Psoas muscle (tissue), 8 donors: ENCODE measurements around the gene INSYN2A. TPM values are rescaled to one million over a fixed set of nuclear protein-coding genes. Genes with fewer than 3 reads are reported as not detected.

Experiments used
- ATAC-seq, 4 donors: fragments of 200-7000 bp; cut with Tn5 transposase; one replicate each; pipeline ENCODE4 v1.9.1; 2020; ENCODE audit warnings: moderate library complexity in 3 of 4, mild to moderate bottlenecking in 2 of 4
- DNase-seq, 2 donors: peaks; one replicate each; pipeline ENCODE4 v3.0.0-alpha.2; 2020
- H3K27ac ChIP-seq: fragments of 200-600 bp; one replicate; pipeline ENCODE4 v1.8.0; 2022
- H3K27me3 ChIP-seq, 3 donors: fragments of 200-600 bp in 1 of 3; one replicate each; pipeline versions ENCODE4 v1.6.1 to v1.8.0; 2013 to 2022; ENCODE audit warnings: low read length in 2 of 3, mild to moderate bottlenecking in 2 of 3, moderate library complexity in 1 of 3; ENCODE audit not compliant: insufficient read depth in 3 of 3
- H3K36me3 ChIP-seq, 2 donors: fragments of 200-600 bp in 1 of 2; one replicate each; pipeline versions ENCODE4 v1.6.1 to v1.8.0; 2013 to 2022; ENCODE audit warnings: low read depth in 1 of 2, mild to moderate bottlenecking in 1 of 2, moderate library complexity in 1 of 2; ENCODE audit not compliant: insufficient read depth in 1 of 2
- H3K4me1 ChIP-seq: fragments of 200-600 bp; one replicate; pipeline ENCODE4 v1.8.0; 2022
- H3K4me3 ChIP-seq: fragments of 200-600 bp; one replicate; pipeline ENCODE4 v1.8.0; 2022; ENCODE audit warnings: mild to moderate bottlenecking
- H3K9me3 ChIP-seq: fragments of 200-600 bp; one replicate; pipeline ENCODE4 v1.8.0; 2022
- WGBS, 3 donors: extraction: QIAGEN DNeasy Blood & Tissue Kit; methylation state at CpG; one replicate each; pipeline versions ENCODE4 v1.1.6 to v1.1.7; 2013; 5-methylcytosine and 5-hydroxymethylcytosine counted together
- intact Hi-C, 2 donors: fragments of 100-400 bp; cut with DNase I; formaldehyde crosslinking; loops; one replicate each; pipeline versions ENCODE4 v1.11.0 to v1.14.2; 2022
- polyA plus RNA-seq, 3 donors: library from polyadenylated mRNA; stranded (reverse); fragments of 200-250 nt; gene quantifications; one replicate each; pipeline ENCODE4 v1.2.3, GENCODE V29; 2013
- total RNA-seq, 4 donors: library from RNA; stranded (reverse); fragmentation: NEBNext Ultra II Directional in 2 of 4; extraction: Animal tissue kit (Norgen Biotek cat#: 25700) in 2 of 4; gene quantifications; one replicate each; pipeline versions ENCODE4 v1.2.1 to v1.2.4, GENCODE V29; 2021 to 2023
- TF ChIP-seq, protein P1 (sequence below): fragments of 200-600 bp; IDR thresholded peaks from one replicate; pipeline ENCODE4 v1.8.0; 2022; ENCODE audit warnings: antibody characterized with exemption
- donor health status: healthy with polysubstance abuse.
- donor health status: DM: no; HTN: no; CAD: no; lungs with moderate emphysema.
- donor health status: Bipolar disorder and iron deficiency.
- donor health status: healthy.
- donor health status: DM: yes; HTN: yes; CAD: no.
- donor health status: DM: no; HTN: no; CAD: no.
- donor health status: DM: no; HTN: no; CAD: no.
- donor health status: DM: yes; HTN: yes; CAD: no.

INSYN2A gene
- total and polyA plus RNA-seq, 7 donors: 0.01 to 0.19 (median 0.10) TPM; not detected in 2

DNA sequence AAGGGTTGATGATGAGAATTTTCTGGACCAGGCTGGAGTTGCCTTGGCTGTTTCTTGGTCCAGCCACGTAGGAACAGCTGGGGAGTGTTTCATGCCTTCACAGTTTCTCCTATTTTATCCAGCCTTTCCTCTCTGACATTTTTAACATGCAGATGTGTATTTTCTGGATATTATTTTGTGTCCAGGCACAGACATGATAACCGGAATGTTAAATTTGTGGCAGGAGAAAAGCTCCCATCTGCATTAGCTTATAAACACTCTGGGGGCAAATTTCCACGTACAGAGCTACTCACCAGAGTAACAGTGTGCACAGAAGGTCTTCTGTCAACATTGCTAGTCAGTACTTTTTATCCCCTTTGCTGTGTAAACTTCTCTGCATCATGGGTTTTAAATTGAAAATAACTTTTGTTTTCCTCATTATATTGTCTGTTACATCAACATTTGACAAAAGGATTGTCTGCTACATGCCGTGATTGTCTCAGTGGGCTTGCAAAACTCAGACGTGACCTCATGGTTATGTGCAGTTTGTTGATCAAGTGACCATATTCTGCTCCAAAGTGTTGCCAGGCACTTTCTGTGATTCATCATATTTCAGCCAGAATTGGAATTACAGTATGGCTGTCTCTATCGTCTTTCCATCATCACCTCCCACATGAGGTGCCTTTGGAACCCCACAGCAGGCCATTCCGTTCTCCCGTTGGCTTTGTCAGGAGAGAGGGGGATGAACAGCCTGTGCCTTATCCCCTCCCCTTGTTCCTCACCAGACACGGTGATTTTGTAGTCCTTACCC, 41.4 kb downstream of the INSYN2A start:
- 47 to 69% (median 50%) methylated on average over 9 of the region's 9 CpGs for WGBS, 3 donors
- Histone ChIP-seq H3K4me3 (no peak overlapping the region), H3K4me1 (no peaks in the 10 kb centered on the region), H3K27me3 (no peaks in the 10 kb centered on the region), H3K9me3 (no peaks in the 10 kb centered on the region), H3K36me3 (no peaks in the 10 kb centered on the region), H3K27ac (no peak overlapping the region)
- TF ChIP-seq, protein P1, sequence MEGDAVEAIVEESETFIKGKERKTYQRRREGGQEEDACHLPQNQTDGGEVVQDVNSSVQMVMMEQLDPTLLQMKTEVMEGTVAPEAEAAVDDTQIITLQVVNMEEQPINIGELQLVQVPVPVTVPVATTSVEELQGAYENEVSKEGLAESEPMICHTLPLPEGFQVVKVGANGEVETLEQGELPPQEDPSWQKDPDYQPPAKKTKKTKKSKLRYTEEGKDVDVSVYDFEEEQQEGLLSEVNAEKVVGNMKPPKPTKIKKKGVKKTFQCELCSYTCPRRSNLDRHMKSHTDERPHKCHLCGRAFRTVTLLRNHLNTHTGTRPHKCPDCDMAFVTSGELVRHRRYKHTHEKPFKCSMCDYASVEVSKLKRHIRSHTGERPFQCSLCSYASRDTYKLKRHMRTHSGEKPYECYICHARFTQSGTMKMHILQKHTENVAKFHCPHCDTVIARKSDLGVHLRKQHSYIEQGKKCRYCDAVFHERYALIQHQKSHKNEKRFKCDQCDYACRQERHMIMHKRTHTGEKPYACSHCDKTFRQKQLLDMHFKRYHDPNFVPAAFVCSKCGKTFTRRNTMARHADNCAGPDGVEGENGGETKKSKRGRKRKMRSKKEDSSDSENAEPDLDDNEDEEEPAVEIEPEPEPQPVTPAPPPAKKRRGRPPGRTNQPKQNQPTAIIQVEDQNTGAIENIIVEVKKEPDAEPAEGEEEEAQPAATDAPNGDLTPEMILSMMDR: no peak
- intact Hi-C loops: no loop called here
- no peak for ATAC-seq
- no peak for DNase-seq

DNA sequence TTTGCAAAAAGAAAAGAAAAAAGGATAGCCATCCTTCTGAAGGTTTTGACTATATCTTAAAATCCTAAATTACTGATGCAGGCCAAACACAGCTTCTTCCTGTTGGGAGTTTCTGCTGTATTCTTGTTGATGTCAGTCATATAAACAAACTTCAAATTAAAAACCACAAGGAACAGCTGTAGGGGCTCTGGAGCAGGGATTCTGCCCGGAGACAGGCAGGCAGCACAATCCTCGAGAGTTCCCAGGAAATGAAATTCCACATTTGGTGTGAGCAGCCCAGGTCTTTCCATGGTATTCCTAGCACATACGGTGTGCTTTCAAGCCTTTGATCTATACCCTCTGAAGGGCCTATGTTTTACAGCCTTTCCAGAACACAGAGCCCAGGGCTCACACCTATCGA, 43.2 kb downstream of the INSYN2A start:
- no peaks in the 10 kb centered on the region for H3K36me3 ChIP-seq
- TF ChIP-seq, protein P1: no peak
- ATAC-seq: no peak
- H3K27ac ChIP-seq: no peak overlapping the region
- H3K4me3 ChIP-seq: no peak overlapping the region
- no peaks in the 10 kb centered on the region for H3K4me1 ChIP-seq
- H3K9me3 ChIP-seq: no peaks in the 10 kb centered on the region
- DNase-seq: no peak
- whole genome bisulfite sequencing, 3 donors: 43 to 61% (median 48%) methylated on average over 4 of the region's 4 CpGs
- intact Hi-C loops: no loop called here
- H3K27me3 ChIP-seq: no peaks in the 10 kb centered on the region

DNA sequence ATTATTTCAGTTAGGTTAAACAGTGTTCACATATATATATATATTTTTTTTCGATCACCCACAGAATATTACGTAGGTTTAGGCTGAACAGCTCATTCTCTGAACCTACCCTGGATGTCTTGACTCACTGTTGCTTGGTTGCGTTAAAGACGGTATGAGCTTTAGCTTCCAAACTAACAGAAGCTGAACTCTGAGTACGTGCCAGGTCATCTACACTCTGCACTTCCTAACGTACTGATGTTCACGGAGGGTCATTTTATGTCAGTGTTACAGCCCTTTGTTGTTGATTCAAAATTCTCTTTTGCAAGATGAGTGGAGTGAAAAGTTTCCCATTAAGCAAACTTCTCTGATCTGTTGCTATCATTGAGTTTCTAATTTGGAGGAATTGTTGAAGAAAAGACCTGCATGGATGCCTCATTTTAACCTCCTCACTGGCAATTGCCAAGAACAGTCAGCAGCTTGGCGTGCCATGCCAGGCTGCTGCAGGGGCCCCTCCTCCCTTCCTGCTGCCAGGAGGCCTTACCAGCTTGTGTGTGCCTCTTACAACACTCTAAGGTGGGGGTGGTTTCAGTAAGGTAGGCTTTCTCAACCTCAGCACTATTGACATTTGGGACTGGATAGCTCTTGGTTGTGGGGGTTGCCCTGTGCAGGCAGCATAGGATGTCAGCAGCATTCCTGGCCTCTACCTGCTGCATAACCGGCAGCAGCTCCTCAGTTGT, 44.3 kb downstream of the INSYN2A start:
- Histone ChIP-seq H3K4me3 (no peak overlapping the region), H3K36me3 (no peaks in the 10 kb centered on the region), H3K27me3 (no peaks in the 10 kb centered on the region), H3K9me3 (no peaks in the 10 kb centered on the region), H3K27ac (no peak overlapping the region), H3K4me1 (no peaks in the 10 kb centered on the region)
- ATAC-seq: no peak
- TF ChIP-seq, protein P1: no peak
- WGBS, 3 donors: 63 to 83% (median 68%) methylated on average over 9 of the region's 9 CpGs
- DNase-seq: no peak
- intact Hi-C loops: no loop called here

DNA sequence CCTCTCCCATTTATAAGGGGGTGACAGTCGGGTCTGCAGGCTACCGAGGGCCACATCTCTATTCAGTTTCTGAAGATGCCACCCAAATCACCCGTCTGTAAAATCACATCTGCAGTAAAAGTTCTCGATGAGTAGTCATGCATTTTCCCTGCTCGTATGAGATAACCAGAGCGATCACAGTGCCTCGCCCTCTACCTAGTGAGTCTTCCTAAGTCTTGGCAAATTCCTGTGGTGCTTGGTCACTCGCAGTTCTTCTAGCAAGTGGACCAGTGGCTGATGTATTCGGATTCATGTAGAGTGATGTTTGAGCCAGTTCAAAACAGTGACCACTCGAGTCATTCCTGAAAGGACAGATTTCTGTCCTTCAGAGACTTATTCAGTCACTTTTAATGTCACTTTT, 44.9 kb downstream of the INSYN2A start:
- Histone ChIP-seq H3K4me3 (no peak overlapping the region), H3K9me3 (no peaks in the 10 kb centered on the region), H3K4me1 (no peaks in the 10 kb centered on the region), H3K27ac (no peak overlapping the region), H3K27me3 (no peaks in the 10 kb centered on the region), H3K36me3 (no peaks in the 10 kb centered on the region)
- no peak for ATAC-seq
- TF ChIP-seq, protein P1: no peak
- intact Hi-C loops: no loop called here
- DNase-seq: no peak
- WGBS, 3 donors: 93 to 96% (median 94%) methylated on average over 10 of the region's 10 CpGs
